ENCODE results near the gene KDR.

The KDR gene

DNA sequence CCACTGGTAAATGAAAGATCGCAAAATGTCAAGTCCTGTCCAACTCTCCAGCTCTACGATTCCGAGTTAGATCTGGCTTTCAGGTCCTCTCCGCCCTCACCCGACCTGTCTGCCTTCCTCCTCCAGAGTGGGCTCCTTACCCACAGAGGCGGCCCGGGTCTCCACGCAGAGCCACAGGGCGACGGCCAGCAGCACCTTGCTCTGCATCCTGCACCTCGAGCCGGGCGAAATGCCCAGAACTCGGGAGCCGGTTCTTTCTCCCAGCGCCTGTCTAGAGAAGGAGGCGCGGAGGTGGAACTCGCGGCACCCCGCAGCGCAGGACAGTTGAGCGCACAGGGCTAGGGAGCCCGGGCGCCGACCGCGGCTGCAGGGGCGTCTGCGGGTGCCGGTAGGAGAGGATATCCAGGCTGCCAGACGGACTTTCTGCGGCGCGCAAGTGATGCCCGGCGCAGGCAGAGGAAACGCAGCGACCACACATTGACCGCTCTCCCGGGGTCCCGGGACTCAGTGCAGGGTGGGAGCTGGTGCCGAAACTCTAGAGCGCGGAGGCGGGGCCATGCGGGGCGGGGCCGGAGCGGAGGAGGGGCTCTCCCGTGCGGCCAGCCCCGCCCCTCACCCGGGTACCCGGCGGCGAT is at the start of gene KDR:
Gene KDR (minus strand): TSS at position 509 of the 635 bp plus-strand sequence. CDS start 302 bp downstream, at position 207.
- no peak for DNase-seq

DNA sequence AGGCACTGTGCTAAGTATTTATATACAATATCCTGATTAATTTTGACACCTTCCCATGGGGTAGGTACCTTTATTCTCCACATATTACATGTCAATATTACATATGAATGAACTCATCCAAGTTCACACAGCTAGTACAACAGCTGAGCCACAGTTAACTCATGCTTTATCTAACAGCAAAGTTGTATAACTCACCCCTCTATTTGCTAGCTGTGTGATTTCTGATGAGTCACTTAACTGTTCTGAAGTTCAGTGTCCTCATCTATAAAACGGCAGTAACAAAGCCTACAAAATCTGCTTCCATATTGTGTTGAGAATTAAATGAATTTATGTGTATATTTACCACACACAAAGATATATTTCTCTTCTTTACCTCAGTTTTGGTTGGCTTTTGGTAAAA is 48.2 kb upstream of the KDR start:
- DNase-seq = no peak

DNA sequence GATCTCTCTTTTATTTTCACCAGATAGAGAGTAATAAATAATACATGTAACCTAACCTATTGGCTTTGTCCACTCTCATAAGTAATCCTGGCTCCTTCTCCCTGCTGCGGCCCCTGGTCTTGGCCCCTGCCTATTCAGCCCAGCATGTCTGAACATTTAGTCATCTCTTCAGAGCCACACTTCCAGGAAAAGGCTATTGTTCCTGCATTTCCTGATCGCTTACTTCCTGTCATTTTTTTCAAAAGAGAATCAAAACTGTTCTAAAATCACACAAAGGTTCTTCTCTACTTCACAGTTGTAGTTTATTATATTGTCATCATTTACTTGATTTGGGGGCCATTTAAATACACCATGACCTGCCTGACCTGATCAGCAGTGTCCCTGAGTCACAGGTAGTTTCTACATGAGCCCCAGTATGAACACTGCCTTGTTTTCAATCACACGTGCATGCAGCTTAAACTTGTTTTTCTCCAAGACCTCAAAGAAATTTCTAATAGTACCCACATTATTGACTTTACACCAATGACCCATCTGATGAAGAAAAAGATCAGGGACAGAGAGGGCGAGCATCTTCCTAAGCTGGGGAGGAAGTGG is 47.4 kb upstream of the KDR start:
- DNase-seq = no peak

DNA sequence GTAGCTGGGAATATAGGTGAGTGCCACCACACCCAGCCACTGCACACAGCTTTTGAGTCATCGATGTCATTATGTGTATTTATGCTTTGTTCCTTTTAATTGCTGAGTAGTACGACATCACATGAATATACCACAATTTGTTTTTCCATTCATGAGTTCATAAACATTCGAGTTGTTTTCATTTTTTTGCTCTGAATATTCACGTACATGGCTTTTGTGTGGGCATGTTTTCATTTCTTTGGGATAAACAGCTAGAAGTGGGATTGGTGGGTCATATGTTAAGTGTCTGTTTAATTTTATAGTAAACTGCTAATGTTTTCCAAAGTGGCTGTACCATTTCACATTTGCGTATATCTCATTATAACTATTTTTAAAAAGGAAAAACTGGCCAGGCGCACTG is 45.1 kb upstream of the KDR start:
- DNase-seq = no peak

DNA sequence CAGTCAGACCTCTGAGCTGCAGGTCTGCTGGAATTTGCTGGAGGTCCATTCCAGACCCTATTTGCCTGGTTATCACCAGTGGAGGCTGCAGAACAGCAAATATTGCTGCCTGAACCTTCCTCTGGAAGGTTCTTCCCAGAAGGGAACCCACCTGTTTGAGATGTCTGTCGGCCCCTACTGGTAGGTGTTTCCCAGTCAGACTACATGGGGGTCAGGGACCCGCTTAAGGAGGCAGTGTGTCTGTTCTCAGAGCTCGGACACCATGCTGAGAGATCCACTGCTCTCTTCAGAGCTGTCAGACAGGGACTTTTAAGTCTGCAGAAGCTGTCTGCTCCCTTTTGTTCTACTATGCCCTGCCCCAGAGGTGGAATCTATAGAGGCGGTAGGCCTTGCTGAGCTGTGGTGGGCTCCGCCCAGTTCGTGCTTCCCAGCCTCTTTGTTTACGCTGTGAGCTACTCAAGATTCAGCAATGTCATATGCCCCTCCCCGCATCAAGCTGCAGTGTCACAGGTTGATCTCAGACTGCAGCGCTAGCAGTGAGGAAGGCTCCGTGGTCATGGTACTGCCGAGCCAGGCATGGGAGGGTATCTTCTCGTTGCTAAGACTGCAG is 44.1 kb upstream of the KDR start:
- DNase-seq = no peak

DNA sequence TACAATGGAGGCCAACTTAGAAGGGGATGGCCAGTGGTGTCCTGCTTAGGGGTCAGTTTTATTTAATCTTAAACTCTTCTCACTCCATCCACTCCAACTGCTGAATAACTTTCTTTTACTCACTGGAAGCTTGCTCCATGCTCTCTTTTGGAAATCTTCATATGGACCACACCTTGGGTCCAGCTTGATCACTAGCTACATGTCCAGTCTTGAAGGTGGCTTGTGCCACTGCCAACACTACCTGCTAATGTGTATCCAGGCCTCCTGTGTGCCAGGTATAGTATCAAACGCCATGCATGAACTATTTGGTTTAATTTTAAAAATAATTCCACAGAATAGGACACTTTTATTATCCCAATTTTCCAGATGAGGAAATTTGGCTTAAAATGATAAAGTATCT is 37.0 kb upstream of the KDR start:
- DNase-seq = no peak

DNA sequence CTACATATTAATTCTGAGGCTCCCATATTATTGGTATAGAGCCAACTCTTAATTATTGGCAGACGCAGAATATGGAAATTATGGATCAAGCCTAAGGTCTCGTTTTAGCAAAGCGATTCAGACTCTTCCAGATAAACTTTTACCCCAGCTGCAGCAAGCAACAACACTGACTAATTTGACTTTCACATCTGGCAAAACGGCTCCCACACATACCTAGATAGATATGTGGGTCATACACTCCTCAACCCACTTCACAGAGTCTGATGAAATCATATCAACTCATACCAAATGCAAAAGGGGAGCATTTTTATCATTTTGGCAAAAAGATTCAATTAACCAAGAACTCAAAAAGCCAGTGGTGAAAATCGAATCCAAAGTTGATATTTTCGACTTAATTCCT is 36.3 kb upstream of the KDR start:
- no peak for DNase-seq

DNA sequence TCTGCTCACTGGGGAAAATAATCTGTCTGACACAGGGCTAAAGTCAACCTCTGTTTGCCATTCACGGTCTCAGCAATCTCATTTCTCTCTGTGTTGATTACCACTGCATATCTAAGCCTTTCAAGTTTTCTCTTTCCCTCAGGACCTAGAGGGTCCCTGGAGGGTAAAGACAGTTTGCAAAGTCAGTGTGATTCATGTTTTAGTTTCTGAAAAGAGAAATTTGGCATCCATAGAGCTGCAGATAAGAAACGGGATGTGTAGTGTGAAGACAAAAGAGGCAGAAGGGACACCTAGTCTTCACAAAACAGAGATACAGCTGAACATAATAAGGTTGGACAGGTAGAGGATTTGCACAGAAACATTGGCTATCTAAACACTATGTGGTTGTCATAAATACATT is 34.5 kb upstream of the KDR start:
- no peak for DNase-seq

DNA sequence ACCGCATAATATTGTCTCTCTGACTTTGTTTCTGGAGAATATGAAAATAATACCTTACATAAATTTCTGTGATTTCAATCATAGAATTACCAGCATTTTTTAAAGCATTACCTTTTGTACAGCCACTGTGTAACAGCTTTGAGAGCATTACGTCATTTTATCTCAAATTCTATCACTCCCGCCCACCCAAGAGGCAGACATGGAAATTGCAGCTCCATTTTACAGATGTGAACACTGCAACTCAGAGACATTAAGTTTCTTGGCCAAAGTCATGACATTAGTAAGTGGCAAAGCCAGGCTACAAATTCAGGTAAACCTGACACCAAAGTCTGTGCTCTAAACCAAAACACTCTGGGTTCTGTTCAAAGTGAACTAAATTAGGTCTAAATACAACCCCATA is 33.6 kb upstream of the KDR start:
- no peak for DNase-seq

DNA sequence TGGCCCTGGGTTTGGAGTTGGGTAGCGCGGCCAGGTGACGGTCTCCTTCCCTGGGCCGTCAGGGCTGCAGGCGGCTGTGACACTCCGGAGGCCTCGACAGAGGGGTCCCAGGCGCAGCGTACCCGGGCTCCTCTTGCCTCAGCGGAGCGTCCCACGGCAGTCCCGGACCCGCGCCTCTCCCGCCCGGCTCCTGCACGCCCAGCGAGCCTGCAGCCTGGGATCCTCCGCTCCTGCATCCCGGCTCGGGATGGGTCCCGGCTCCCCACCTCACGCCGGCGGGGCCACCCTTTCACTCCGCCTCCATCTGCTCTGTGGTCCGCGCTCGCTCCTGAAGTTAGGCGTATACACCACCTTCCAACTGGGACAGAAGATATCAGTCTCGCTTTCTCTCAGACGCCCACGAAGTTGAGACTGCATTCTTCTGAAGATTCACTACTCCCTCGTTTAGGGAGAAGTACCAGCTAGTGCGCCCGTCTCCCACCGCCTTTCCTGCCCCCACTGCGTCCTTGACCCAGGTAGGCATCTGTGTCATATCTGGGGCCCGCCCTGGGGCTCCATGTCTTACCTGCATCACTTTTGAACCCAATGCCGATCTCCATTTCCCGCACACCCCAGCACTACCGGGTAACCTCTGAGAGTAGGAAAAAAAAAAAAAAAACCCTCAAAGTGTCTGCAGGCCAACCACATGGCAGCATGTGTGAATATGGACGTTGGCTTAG is 32.3 kb upstream of the KDR start:
- DNase-seq = no peak

DNA sequence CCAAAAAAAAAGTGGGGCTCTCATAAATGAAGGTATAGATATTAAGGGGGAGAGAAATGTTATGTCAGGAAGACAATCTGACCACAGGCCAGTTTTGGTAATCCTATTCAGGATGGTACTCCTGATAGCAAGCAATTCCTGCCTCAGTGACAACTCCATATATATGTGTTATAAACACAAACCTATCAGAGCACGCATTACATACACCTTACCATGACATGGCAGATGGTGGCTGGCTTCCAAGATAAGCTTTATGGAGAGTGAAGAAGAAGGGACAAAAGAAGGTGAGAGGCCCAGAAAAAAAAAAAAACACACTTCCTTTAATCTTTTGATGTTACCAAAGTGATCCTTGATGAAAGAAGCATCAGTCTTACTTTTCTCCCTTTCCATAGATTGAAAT is 29.5 kb upstream of the KDR start:
- no peak for DNase-seq

DNA sequence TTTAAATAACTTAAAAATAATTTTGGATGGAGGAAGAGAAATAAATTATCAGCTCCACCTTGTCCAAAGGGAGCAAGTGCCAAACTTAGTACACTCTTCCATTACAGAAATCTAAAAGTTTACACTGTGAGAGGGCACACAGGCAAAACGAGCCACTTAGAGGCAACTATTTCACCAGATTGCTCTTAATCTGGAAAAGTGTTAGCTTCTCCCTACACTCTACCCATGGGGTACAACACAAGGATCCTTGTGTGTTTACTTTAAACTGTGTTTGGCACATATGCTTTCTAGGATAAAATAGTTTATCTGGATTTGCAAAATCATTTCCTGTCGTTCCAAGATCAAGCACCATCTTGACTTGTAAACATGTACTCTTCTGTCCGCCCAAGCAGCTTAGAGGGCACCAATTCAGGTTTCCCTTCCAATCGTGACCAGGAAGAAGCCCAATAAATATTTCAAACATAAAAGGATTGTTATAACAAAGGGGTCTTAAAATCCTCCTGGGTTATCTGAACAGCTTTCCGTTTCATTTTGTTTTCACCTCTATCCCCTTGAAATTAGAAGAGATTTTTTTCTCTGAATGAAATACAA is 29.0 kb upstream of the KDR start:
- no peak for DNase-seq

DNA sequence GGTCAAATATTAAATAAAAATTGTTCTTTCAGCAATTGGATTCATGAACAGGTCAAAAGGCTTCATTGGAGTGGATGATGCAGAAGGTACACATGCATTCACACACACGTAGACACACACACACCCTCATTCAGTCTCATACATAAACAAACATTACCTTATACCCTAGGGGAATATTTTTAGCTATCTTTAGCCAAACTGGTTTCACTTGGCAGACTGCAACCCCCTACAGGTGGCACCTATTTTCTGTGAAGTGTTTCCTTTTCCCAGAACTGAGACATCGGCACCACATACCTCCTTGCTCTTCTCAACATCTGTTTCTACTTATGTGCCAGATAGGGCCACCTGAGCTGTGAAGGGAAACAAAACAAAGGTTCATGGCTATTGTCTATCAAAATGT is 18.5 kb upstream of the KDR start:
- DNase-seq = no peak

DNA sequence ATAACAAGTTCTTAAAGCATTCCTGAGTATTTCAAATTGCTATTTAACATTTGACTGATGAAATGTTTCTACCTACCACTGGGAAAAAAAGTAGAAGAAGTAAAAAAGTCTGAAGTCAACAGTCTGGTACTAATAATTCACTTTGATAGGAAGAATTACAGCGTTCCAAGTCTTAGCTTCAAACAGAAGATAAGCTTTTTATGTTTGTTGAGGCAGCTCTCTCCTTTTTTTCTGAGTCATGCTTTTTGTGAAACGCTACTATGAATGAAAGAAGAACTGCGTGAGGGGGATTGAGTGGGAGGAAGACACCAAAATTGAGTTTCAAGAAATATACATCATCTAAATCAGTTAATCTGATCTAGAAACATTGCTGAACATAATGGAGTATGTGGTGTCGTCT is 13.0 kb upstream of the KDR start:
- no peak for DNase-seq

DNA sequence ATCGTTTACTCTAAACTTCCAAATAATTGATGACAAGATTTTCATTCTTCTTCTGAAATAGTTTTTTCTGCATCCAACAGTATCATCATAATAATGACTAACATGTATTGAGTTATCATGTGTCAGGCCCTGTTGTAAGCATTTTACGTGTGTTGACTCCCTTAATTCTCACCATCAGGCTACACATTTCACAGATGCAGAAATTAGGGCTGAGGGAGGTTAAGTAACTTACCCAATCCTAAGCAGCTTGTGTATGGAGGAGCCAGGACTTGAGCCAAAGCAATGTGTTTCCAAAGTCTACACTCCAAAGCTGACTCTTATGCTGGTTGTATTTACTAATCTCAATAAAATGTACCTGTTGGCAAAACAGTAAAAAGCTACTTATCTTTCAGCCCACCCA is 11.2 kb upstream of the KDR start:
- no peak for DNase-seq

DNA sequence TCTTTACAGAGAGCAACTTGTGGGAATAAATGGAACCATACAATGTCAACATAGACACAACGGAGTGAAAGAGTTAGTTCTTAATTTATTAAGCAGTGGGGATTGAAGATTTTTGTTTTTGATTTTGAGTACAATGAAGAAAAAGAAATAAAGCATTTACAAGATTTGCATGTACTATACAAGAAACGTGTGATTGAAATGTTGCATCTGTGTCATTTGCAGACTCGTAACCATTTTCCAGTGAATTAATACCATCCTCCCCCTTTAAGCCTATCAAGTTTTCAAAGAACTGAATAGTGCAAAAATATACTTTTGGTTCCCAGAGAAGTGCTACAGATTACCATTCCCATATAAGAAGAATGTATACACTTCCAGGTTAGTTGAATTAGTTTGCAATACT is 8.6 kb upstream of the KDR start:
- no peak for DNase-seq

DNA sequence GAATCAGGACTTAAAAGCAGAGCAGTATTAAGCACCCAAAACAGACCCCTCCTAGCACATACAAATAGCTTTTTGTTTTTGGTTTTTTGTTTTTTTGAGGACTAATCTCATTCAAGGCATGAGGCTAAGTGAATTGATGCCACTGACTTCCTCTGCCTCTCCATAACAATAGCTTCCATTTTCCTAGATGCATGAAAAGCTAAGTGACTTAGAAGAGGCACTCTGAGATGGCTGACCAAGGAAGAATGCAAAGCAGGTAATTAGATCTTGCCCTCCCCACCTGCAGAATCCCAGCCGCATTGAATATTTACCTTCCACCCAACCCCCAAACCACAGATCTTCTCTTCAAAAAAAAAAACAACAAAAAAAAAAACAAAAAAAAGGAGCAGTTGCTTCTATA is 7.4 kb upstream of the KDR start:
- DNase-seq = no peak

DNA sequence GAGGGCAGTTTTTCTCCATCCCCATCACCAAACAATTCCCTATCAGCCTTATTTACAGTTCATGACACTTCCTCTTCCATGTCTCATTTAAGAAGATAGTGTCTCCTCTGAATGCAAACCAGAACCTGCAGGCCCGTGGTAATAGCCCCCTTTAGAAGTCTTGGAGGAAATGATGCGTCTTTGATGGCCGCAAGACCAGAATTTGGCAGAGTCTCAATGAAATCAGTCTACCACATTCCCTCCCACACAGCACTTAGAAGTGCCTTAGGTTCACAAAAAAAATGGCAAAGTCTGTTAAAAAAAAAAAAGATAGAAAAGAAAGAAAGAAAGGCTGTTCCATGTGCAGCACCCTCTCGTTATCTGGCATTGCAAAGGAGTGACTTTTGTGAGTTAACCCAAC is 2.1 kb upstream of the KDR start:
- DNase-seq = no peak

DNA sequence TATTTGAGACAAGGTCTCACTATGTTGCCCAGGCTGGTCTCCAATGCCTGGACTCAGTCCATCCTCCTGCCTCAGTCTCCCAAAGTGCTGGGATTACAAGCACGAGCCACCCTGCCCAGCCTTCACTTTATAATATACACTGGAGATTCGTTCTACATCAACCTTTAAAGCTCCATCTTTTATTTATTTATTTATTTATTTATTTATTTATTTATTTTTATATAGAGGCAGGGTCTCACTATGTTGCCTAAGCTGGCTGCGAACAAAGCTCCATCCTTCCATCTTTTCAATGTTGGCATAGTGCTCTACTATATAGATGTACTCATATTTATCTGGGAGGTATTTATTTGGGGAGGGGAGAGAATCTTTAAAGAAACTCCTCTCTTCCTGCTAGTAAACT is 1.7 kb upstream of the KDR start:
- DNase-seq = no peak

DNA sequence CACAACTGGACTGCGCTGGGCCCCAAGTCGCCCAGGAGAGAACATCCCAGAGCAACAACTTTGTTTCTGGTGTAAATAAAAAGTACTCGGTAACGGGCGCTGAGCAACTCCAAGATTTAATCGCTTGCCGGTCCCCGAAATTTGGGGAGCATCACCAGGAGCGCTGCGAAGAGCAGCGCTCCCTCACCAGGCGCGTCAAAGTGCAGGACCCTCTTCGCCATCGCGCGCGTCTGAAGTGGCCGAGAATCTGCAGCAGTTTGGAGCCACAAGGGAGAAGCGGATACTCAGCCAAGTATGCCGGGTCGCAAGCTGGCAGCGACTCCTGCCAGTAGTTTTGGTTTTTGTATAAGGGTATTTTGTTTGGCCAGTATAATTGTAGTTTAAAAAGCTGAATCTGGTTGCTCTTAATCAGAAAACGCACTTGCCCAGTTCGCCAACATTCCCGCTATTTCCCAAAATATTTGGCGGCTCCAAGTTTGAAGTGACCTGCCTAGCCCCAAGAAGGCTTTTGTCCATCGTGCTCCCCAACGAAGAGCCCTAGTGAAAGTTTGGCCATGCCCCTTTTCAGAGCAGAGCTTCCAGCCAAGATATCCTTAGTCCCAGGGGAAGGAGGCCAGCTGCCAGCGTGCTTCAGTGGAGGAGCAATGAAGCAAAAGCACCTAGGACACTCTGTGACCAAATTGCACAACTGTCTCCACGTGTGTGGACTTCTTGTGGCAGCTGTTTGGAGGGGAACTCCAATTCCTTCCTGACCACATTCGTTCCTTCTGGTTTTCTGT is 557 bp upstream of the KDR start:
- DNase-seq = no peak

DNA sequence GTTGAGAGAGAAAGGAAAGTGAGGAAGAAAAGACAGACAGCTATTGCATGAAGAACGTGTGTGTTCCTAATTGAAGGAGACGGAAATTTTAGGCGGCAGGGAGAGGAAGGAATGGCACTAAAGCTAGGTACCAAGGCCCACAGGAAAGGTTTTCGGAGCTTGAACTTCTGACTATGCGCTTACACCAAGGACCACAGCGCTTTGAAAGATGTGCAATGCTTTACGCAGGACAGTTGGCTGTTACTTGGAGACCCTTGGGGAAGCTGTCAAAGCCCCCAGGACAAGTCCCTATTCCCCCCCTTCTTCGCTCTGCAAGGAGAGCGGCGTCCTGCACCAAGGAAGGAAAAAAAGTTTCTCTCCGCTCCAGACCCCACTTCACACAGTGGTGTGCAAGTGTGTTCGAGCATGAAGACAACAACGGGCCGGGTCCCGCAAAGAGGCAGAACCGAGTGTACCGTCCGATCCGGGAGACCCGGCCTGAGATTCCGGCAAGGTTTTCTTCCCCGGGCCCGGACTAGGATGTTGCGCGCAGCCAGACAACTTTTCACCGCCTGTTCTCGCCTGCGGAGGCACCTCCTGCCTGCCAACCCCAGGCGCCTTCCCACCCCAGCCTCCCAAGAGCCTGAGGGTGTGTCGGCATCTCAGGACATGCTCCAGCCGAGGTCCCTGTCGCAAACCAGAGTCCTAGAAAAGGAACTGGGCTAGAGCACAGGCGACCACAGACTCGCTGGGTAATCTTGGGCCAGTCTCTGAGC is 896 bp downstream of the KDR start:
- no peak for DNase-seq

DNA sequence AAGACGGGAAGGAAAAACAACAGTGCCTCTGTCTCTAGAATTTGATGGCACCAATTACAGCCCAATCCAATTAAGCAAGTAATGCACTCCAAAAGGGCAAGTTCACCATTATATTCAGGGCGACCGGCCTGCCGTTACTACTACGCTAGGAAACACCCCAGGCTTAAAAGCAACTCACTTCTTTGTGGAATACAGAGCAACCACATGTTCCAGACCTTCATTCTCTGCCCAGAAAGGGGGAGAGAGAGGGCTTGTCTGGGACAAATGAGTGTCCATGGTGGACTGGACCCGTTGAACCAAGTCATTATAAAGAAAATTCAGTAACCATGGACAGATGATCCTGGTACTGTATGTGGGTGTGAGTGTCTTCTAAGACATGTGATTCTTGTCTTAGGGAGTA is 1.6 kb downstream of the KDR start:
- no peak for DNase-seq

All from activated naive CD4-positive, alpha-beta T cell treated with anti-CD3 and anti-CD28 coated beads, Interleukin-2, amount 50 U/mL, for 16 hours (primary cell).